MCF 10A (cell line): ENCODE data around the gene FAF2. TPM values are rescaled to one million over a fixed set of nuclear protein-coding genes. Genes with fewer than 3 reads are reported as not detected.
A peak's percentile ranks its signal among the peaks of the same experiment; 100 is the strongest.

Experiments
- BruUV-seq: library from RNA; stranded (reverse); fragments of 400-500 nt; replicated peaks from 2 replicates; lab custom pipeline; 2021; lab: Mats Ljungman, UMichigan
- CTCF ChIA-PET: fragments of 300-600 bp; sonication (Branson Sonifier 250); formaldehyde crosslinking; extraction: SDS; loops from one replicate; lab custom pipeline; 2021; ENCODE audit warnings: antibody characterized with exemption, inconsistent platforms; lab: Yijun Ruan, JAX
- POLR2A ChIA-PET: fragments of 300-600, 350-650 bp; sonication (Branson Sonifier 250); formaldehyde crosslinking; extraction: SDS; loops from one replicate; lab custom pipeline; 2020; ENCODE audit warnings: antibody characterized with exemption, inconsistent platforms; lab: Yijun Ruan, JAX
- DNase-seq: peaks from one replicate; pipeline ENCODE4 v3.0.0-alpha.2; 2018; ENCODE audit not compliant: unreplicated experiment
- H3K27ac Mint-ChIP-seq: one replicate; pipeline ENCODE4 v1.8.0; 2022; ENCODE audit warnings: mild to moderate bottlenecking, low read depth, mixed read lengths; ENCODE audit not compliant: unreplicated experiment
- H3K27me3 Mint-ChIP-seq: one replicate; pipeline ENCODE4 v1.8.0; 2022; ENCODE audit warnings: mixed read lengths; ENCODE audit not compliant: insufficient read depth, unreplicated experiment
- H3K36me3 Mint-ChIP-seq: one replicate; pipeline ENCODE4 v1.8.0; 2022; ENCODE audit warnings: mild to moderate bottlenecking, moderate library complexity, mixed read lengths; ENCODE audit not compliant: insufficient read depth, unreplicated experiment
- H3K4me1 Mint-ChIP-seq: one replicate; pipeline ENCODE4 v1.8.0; 2022; ENCODE audit warnings: mixed read lengths; ENCODE audit not compliant: insufficient read depth, unreplicated experiment
- H3K4me3 Mint-ChIP-seq: one replicate; pipeline ENCODE4 v1.8.0; 2022; ENCODE audit warnings: mild to moderate bottlenecking, moderate library complexity, mixed read lengths; ENCODE audit not compliant: unreplicated experiment
- H3K9me3 Mint-ChIP-seq: one replicate; pipeline ENCODE4 v1.8.0; 2022; ENCODE audit warnings: mixed read lengths; ENCODE audit not compliant: unreplicated experiment
- intact Hi-C: fragments of 100-400 bp; cut with micrococcal nuclease; formaldehyde crosslinking; loops from 2 replicates; pipeline ENCODE4 v1.14.1; 2022
- total RNA-seq: library from RNA; stranded (reverse); gene quantifications from 2 replicates; pipeline ENCODE4 v1.2.3, GENCODE V29; 2022
- TF ChIP-seq, protein P1 (sequence below): fragments of 200-600 bp; IDR thresholded peaks from one replicate; pipeline ENCODE4 v1.8.0; 2022; ENCODE audit warnings: antibody characterized with exemption, mild to moderate bottlenecking; ENCODE audit not compliant: unreplicated experiment

Gene FAF2
- total RNA-seq, 1 experiment from 2014 or later: 78.3 TPM

GRCh38 chr5:176446028-176446665 is 2.0 kb upstream of the FAF2 start:
- intact Hi-C loops: loop anchor here (5.0 kb wide), 1 partner anchor 84 kb away; the partner anchor contains the start of gene KIAA1191
- POLR2A ChIA-PET: interaction anchor here (1.2 to 10.1 kb wide), 7 partner anchors 16 to 201 kb away, joined by 4 to 149 read pairs (median 53); partner anchors contain the start of genes CLTB, RNF44 and TSPAN17
- BruUV-seq: no TSS peak

DNA sequence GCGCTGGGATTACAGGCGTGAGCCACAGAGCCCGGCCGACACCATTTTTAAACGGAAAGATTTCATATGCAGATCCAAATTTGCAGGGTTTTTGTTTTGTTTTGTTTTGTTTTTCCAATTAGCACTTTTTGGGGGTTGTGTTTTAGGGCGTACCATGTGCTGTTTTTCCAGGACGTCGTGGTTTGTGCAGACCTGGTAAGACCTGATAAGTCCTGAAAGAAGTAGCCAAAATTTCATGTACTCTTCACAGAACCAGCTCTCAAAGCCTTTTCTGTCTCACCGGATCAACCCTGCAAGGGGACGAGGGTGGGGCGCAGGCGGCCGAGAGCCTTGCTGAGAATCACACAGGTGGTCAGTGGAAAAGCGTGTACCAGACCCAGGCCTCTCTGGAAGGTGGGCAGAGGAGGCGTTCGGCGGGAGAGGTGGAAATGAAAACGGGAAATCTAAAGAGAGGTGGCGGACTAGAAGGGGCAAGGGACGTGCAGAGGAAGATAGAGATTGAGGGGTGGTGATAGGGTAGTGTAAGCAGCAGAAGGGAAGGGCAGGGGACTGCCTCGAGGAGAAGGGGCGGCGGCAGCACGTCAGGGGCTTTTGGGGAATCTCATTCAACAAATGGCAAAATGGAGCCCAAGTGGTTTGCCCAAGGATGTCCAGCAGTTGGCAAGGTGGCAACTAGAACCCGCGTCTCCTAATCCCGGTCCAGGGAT is 1.1 kb upstream of the FAF2 start:
- ChIA-PET POLR2A (interaction anchor here (0.7 to 10.1 kb wide), 37 partner anchors 8 to 714 kb away, joined by 3 to 149 read pairs (median 8); partner anchors contain the start of genes CLTB, HIGD2A, KIAA1191 and NOP16), CTCF (interaction anchor here (0.5 to 6.7 kb wide), 38 partner anchors 8 to 741 kb away, joined by 3 to 83 read pairs (median 4); partner anchors contain the start of genes CLTB, NOP16 and RNF44)
- peak overlapping the region; percentile 100 for H3K27ac Mint-ChIP-seq
- no peak for DNase-seq
- H3K4me1 Mint-ChIP-seq: peaks cover 18% of the 10 kb centered on the region
- peaks cover 21% of the 10 kb centered on the region for H3K36me3 Mint-ChIP-seq
- H3K4me3 Mint-ChIP-seq: peak overlapping the region; percentile 92
- no TSS peak for BruUV-seq
- H3K27me3 Mint-ChIP-seq: no peaks in the 10 kb centered on the region
- TF ChIP-seq, protein P1, sequence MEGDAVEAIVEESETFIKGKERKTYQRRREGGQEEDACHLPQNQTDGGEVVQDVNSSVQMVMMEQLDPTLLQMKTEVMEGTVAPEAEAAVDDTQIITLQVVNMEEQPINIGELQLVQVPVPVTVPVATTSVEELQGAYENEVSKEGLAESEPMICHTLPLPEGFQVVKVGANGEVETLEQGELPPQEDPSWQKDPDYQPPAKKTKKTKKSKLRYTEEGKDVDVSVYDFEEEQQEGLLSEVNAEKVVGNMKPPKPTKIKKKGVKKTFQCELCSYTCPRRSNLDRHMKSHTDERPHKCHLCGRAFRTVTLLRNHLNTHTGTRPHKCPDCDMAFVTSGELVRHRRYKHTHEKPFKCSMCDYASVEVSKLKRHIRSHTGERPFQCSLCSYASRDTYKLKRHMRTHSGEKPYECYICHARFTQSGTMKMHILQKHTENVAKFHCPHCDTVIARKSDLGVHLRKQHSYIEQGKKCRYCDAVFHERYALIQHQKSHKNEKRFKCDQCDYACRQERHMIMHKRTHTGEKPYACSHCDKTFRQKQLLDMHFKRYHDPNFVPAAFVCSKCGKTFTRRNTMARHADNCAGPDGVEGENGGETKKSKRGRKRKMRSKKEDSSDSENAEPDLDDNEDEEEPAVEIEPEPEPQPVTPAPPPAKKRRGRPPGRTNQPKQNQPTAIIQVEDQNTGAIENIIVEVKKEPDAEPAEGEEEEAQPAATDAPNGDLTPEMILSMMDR: no peak
- intact Hi-C loops: loop anchor here (5.0 kb wide), 1 partner anchor 85 kb away; the partner anchor contains the start of gene KIAA1191
- H3K9me3 Mint-ChIP-seq: no peaks in the 10 kb centered on the region

More at GRCh38 chr5:176446028-176446665, 2.0 kb upstream of the FAF2 start:
- no peak for DNase-seq
- Mint-ChIP-seq H3K27me3 (no peaks in the 10 kb centered on the region), H3K36me3 (peaks cover 20% of the 10 kb centered on the region), H3K27ac (peak overlapping the region; percentile 100), H3K4me1 (peaks cover 18% of the 10 kb centered on the region), H3K9me3 (no peaks in the 10 kb centered on the region), H3K4me3 (peak overlapping the region; percentile 92)
- TF ChIP-seq, protein P1: no peak
- CTCF ChIA-PET: interaction anchor here (0.7 to 6.7 kb wide), 8 partner anchors 15 to 111 kb away, joined by 3 to 83 read pairs (median 4); partner anchors contain the start of genes CLTB and RNF44

DNA sequence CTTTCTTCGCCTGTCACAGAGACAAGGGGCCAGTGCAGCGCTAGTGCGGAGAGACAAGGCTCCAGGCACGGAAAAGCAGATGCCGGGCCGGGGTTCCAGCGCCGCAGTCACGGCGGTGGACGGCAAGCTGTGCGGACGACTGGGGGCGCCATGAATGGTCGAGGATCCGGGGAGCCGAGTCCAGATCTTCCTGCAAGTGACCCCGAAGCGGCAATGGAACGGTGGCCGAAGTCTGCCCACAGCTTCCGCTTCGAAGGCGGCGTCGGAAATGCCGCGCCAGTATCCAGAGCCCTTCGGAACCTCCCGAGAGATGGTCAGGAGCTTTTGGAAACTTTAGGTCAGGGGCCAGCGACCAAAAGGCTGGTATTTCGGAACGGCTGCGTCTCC is 601 bp upstream of the FAF2 start:
- peaks cover 26% of the 10 kb centered on the region for H3K36me3 Mint-ChIP-seq
- H3K4me3 Mint-ChIP-seq: peak overlapping the region; percentile 92
- H3K4me1 Mint-ChIP-seq: peaks cover 22% of the 10 kb centered on the region
- ChIA-PET POLR2A (interaction anchor here (0.6 to 10.1 kb wide), 45 partner anchors 9 to 1152 kb away, joined by 3 to 149 read pairs (median 5); partner anchors contain the start of genes B4GALT7, CLTB, HIGD2A and KIAA1191), CTCF (interaction anchor here (0.5 to 6.7 kb wide), 40 partner anchors 8 to 740 kb away, joined by 3 to 83 read pairs (median 4); partner anchors contain the start of genes CLTB, NOP16 and RNF44)
- H3K27ac Mint-ChIP-seq: peak overlapping the region; percentile 100
- no peak for DNase-seq
- TF ChIP-seq, protein P1: no peak
- intact Hi-C loops: loop anchor here (5.0 kb wide), 1 partner anchor 85 kb away; the partner anchor contains the start of gene KIAA1191
- BruUV-seq: TSS peak; percentile 90
- no peaks in the 10 kb centered on the region for H3K27me3 Mint-ChIP-seq
- H3K9me3 Mint-ChIP-seq: no peaks in the 10 kb centered on the region
